DND-41 (cell line): ENCODE measurements around the gene MBD4.
"Not testable (repeated sequence)": the region's sequence is repeated elsewhere in the genome, so short reads cannot be mapped to it uniquely, and the experiment has no call there.

Experiments used
- ATAC-seq: fragments of 200-7000 bp; cut with Tn5 transposase; 3 replicates; pipeline ENCODE4 v1.9.1; 2021; ENCODE audit warnings: low read depth; ENCODE audit not compliant: insufficient read depth
- DNase-seq: peaks from one replicate; pipeline ENCODE4 v3.0.0-alpha.2; 2020
- H2AFZ ChIP-seq: 2 replicates; pipeline ENCODE4 v1.6.0; 2012; ENCODE audit warnings: low read depth, low read length
- H3K27ac ChIP-seq: 2 replicates; pipeline ENCODE4 v1.5.1; 2012; ENCODE audit warnings: low read length, inconsistent platforms
- H3K27me3 ChIP-seq: fragments of 200-600 bp; sonication (generic); 2 replicates; pipeline ENCODE4 v1.6.0; 2012; ENCODE audit warnings: low read length, mild to moderate bottlenecking, inconsistent platforms; ENCODE audit not compliant: insufficient read depth, poor library complexity
- H3K36me3 ChIP-seq: 2 replicates; pipeline ENCODE4 v1.5.1; 2012; ENCODE audit warnings: low read length, inconsistent platforms; ENCODE audit not compliant: insufficient read depth
- H3K4me1 ChIP-seq: 2 replicates; pipeline ENCODE4 v1.5.1; 2012; ENCODE audit warnings: mild to moderate bottlenecking, low read length; ENCODE audit not compliant: insufficient read depth
- H3K4me2 ChIP-seq: 2 replicates; pipeline ENCODE4 v1.6.0; 2012; ENCODE audit warnings: mild to moderate bottlenecking, moderate library complexity, low read length, inconsistent platforms; ENCODE audit not compliant: insufficient read depth
- H3K4me3 ChIP-seq, 2 experiments: fragments of 200-600 bp in 1 of 2; shearing (Covaris generic) in 1 of 2; 2 replicates each; pipeline ENCODE4 v1.5.1; 2012 to 2016; ENCODE audit warnings: inconsistent platforms in 2 of 2, low read length in 2 of 2, mild to moderate bottlenecking in 2 of 2, low read depth in 1 of 2, moderate library complexity in 1 of 2
- H3K79me2 ChIP-seq: 2 replicates; pipeline ENCODE4 v1.6.0; 2012; ENCODE audit warnings: low read length, inconsistent platforms; ENCODE audit not compliant: insufficient read depth
- H3K9ac ChIP-seq: 2 replicates; pipeline ENCODE4 v1.6.0; 2012; ENCODE audit warnings: low read depth, mild to moderate bottlenecking, inconsistent platforms, low read length, moderate library complexity
- H3K9me3 ChIP-seq: 2 replicates; pipeline ENCODE4 v1.5.1; 2012; ENCODE audit warnings: low read length, moderate library complexity, mild to moderate bottlenecking, inconsistent platforms; ENCODE audit not compliant: insufficient read depth, severe bottlenecking
- H4K20me1 ChIP-seq: 2 replicates; pipeline ENCODE4 v1.6.0; 2012; ENCODE audit warnings: low read length; ENCODE audit not compliant: insufficient read depth
- EZH2 ChIP-seq: IDR thresholded peaks from 3 replicates; pipeline ENCODE4 v1.6.1; 2012; ENCODE audit warnings: borderline replicate concordance, low read depth, mild to moderate bottlenecking, moderate library complexity, low read length, inconsistent platforms; ENCODE audit not compliant: severe bottlenecking
- TF ChIP-seq, protein P1 (sequence below): IDR thresholded peaks from 2 replicates; pipeline ENCODE4 v1.5.1; 2012; ENCODE audit warnings: borderline replicate concordance, low read length, moderate library complexity, mild to moderate bottlenecking; ENCODE audit not compliant: poor library complexity, severe bottlenecking; ENCODE audit errors: extremely low read depth

The MBD4 gene

GRCh38 chr3:129486664-129487035 is 46.9 kb upstream of the MBD4 start:
- Histone ChIP-seq H3K9ac (no peak overlapping the region), H3K27me3 (no peaks in the 10 kb centered on the region), H3K79me2 (no peaks in the 10 kb centered on the region), H3K4me2 (no peak overlapping the region), H4K20me1 (no peaks in the 10 kb centered on the region), H3K9me3 (no peaks in the 10 kb centered on the region), H3K27ac (no peak overlapping the region), H3K36me3 (peaks cover 42% of the 10 kb centered on the region), H3K4me1 (no peaks in the 10 kb centered on the region), H2AFZ (no peak overlapping the region), H3K4me3 (no peak overlapping the region)
- DNase-seq (no peak), ATAC-seq (no peak)
- no peak for TF ChIP-seq EZH2
- TF ChIP-seq, protein P1, sequence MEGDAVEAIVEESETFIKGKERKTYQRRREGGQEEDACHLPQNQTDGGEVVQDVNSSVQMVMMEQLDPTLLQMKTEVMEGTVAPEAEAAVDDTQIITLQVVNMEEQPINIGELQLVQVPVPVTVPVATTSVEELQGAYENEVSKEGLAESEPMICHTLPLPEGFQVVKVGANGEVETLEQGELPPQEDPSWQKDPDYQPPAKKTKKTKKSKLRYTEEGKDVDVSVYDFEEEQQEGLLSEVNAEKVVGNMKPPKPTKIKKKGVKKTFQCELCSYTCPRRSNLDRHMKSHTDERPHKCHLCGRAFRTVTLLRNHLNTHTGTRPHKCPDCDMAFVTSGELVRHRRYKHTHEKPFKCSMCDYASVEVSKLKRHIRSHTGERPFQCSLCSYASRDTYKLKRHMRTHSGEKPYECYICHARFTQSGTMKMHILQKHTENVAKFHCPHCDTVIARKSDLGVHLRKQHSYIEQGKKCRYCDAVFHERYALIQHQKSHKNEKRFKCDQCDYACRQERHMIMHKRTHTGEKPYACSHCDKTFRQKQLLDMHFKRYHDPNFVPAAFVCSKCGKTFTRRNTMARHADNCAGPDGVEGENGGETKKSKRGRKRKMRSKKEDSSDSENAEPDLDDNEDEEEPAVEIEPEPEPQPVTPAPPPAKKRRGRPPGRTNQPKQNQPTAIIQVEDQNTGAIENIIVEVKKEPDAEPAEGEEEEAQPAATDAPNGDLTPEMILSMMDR = no peak

GRCh38 chr3:129485721-129486663 is 46.2 kb upstream of the MBD4 start:
- Histone ChIP-seq H3K36me3 (peaks cover 44% of the 10 kb centered on the region), H3K4me2 (no peak overlapping the region), H2AFZ (no peak overlapping the region), H3K9me3 (no peaks in the 10 kb centered on the region), H3K79me2 (no peaks in the 10 kb centered on the region), H3K27me3 (no peaks in the 10 kb centered on the region), H3K27ac (no peak overlapping the region), H3K4me1 (no peaks in the 10 kb centered on the region), H3K9ac (no peak overlapping the region), H3K4me3 (no peak overlapping the region), H4K20me1 (no peaks in the 10 kb centered on the region)
- no peak for ATAC-seq
- TF ChIP-seq, protein P1 = no peak
- TF ChIP-seq EZH2 = no peak
- no peak for DNase-seq

DNA sequence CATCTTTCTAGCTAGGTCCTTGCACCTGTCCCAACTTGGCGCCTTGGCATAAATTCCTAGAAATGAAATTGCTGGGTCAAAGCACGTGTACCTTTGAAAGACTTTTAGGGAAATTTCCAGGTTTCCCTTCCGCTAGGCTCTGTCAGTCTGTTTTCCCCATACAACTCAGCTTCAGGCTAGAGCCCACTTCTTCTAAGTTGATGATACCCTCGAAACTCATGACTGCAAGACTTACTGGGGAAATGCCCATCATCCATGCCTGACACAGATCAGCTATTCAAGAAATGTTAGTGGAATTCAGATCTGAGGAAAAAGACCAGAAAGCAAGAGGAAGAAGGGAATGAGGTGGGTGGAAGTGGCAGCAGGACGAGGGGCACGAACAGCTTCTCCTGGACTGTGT is 45.4 kb upstream of the MBD4 start:
- ATAC-seq, H3K27me3 ChIP-seq, H3K9ac ChIP-seq, H3K79me2 ChIP-seq, H3K9me3 ChIP-seq, H3K4me1 ChIP-seq, H4K20me1 ChIP-seq, DNase-seq, H3K27ac ChIP-seq, H2AFZ ChIP-seq, H3K4me3 ChIP-seq, H3K4me2 ChIP-seq: not testable (repeated sequence)
- peaks cover 46% of the 10 kb centered on the region for H3K36me3 ChIP-seq

DNA sequence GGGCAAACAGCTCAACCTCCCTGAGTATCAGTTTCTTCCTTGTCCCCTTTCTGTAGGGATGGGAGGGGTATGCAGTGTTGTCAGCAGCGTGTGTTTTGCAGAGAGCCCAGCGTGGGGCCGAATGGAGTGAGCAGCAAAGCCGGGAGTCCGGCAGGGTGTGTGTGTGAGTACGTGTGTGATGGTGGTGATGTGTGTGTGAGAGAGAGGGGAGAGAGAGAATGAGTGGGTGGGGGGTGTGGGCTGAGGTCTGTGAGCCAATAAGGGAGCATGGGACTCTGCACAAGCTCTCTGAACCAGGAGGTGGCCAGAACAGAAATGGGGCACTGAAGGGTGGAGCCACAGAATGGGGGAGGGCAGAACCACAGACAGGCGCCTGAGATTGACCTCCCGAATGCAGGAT is 44.1 kb upstream of the MBD4 start:
- no peak overlapping the region for H3K4me2 ChIP-seq
- no peaks in the 10 kb centered on the region for H3K79me2 ChIP-seq
- H3K4me1 ChIP-seq = no peaks in the 10 kb centered on the region
- no peak overlapping the region for H3K9ac ChIP-seq
- H2AFZ ChIP-seq = no peak overlapping the region
- no peaks in the 10 kb centered on the region for H4K20me1 ChIP-seq
- no peak for TF ChIP-seq EZH2
- TF ChIP-seq, protein P1 = no peak
- H3K27ac ChIP-seq = no peak overlapping the region
- H3K4me3 ChIP-seq = no peak overlapping the region
- H3K9me3 ChIP-seq = no peaks in the 10 kb centered on the region
- no peak for DNase-seq
- H3K27me3 ChIP-seq = no peaks in the 10 kb centered on the region
- ATAC-seq = no peak
- H3K36me3 ChIP-seq = peaks cover 54% of the 10 kb centered on the region
